GM23338 (cell line): Measurements from ENCODE around the gene COX6B2. TPM values are rescaled to one million over a fixed set of nuclear protein-coding genes. Genes with fewer than 3 reads are reported as not detected.

Experiments
- ATAC-seq: fragments of 200-7000 bp; cut with Tn5 transposase; 3 replicates; pipeline ENCODE4 v1.9.1; 2020
- DNase-seq: peaks from one replicate; pipeline ENCODE4 v3.0.0-alpha.2; 2015; ENCODE audit warnings: low spot score
- H2AFZ ChIP-seq: fragments of 200-600 bp; sonication (generic); 2 replicates; pipeline ENCODE4 v1.8.0; 2016; ENCODE audit warnings: antibody characterized with exemption, mild to moderate bottlenecking, moderate library complexity
- H3F3A ChIP-seq: fragments of 200-600 bp; sonication (generic); replicated peaks from 2 replicates; pipeline ENCODE4 v1.8.0; 2017; ENCODE audit warnings: antibody characterized with exemption, mixed run types, low read depth
- H3K27ac ChIP-seq: fragments of 200-600 bp; sonication (generic); 2 replicates; pipeline ENCODE4 v1.6.1; 2016; ENCODE audit warnings: low read depth
- H3K27me3 ChIP-seq: fragments of 200-600 bp; sonication (generic); 2 replicates; pipeline ENCODE4 v1.8.0; 2016; ENCODE audit warnings: mild to moderate bottlenecking, mixed run types, moderate library complexity; ENCODE audit not compliant: insufficient read depth
- H3K36me3 ChIP-seq: fragments of 200-600 bp; sonication (generic); 2 replicates; pipeline ENCODE4 v1.8.0; 2016; ENCODE audit warnings: mild to moderate bottlenecking; ENCODE audit not compliant: insufficient read depth
- H3K4me1 ChIP-seq: fragments of 200-600 bp; sonication (generic); 2 replicates; pipeline ENCODE4 v1.8.0; 2016; ENCODE audit warnings: mild to moderate bottlenecking, moderate library complexity; ENCODE audit not compliant: insufficient read depth
- H3K4me2 ChIP-seq: fragments of 200-600 bp; sonication (generic); 2 replicates; pipeline ENCODE4 v1.7.1; 2017; ENCODE audit warnings: mixed run types
- H3K4me3 ChIP-seq: fragments of 200-600 bp; sonication (generic); 2 replicates; pipeline ENCODE4 v1.6.1; 2016; ENCODE audit warnings: mixed run types
- H3K79me2 ChIP-seq: fragments of 200-600 bp; sonication (generic); replicated peaks from 2 replicates; pipeline ENCODE4 v1.8.0; 2017; ENCODE audit warnings: mild to moderate bottlenecking; ENCODE audit not compliant: insufficient read depth
- H3K9me2 ChIP-seq: fragments of 200-600 bp; sonication (generic); 2 replicates; pipeline ENCODE4 v1.8.0; 2017; ENCODE audit not compliant: insufficient read depth
- H4K20me1 ChIP-seq: fragments of 200-600 bp; sonication (generic); replicated peaks from 2 replicates; pipeline ENCODE4 v1.8.0; 2017; ENCODE audit warnings: mild to moderate bottlenecking; ENCODE audit not compliant: insufficient read depth
- H3K27ac Mint-ChIP-seq: 2 replicates; pipeline ENCODE4 v1.8.0; 2020; ENCODE audit warnings: inconsistent platforms, mild to moderate bottlenecking, moderate library complexity, mixed read lengths
- H3K27me3 Mint-ChIP-seq: 3 replicates; pipeline ENCODE4 v1.8.0; 2022; ENCODE audit warnings: low read depth, mild to moderate bottlenecking, moderate library complexity, mixed read lengths, inconsistent platforms; ENCODE audit not compliant: insufficient read depth, poor library complexity
- H3K36me3 Mint-ChIP-seq: 3 replicates; pipeline ENCODE4 v1.8.0; 2021; ENCODE audit warnings: low read depth, mild to moderate bottlenecking, inconsistent platforms, moderate library complexity, mixed read lengths
- H3K4me1 Mint-ChIP-seq: 3 replicates; pipeline ENCODE4 v1.8.0; 2020; ENCODE audit warnings: mild to moderate bottlenecking, inconsistent platforms, mixed read lengths
- H3K4me3 Mint-ChIP-seq: 3 replicates; pipeline ENCODE4 v1.8.0; 2021; ENCODE audit warnings: moderate library complexity, mild to moderate bottlenecking, inconsistent platforms, mixed read lengths
- H3K9me3 Mint-ChIP-seq: 3 replicates; pipeline ENCODE4 v1.8.0; 2020; ENCODE audit warnings: moderate library complexity, mild to moderate bottlenecking, inconsistent platforms, mixed read lengths
- CREB1 ChIP-seq: fragments of 250-450 bp; sonication (Bioruptor Pico); IDR thresholded peaks from 2 replicates; pipeline ENCODE4 v1.5.0; 2020; ENCODE audit warnings: low read depth, mild to moderate bottlenecking, moderate library complexity
- EZH2 ChIP-seq: fragments of 200-600 bp; sonication (generic); IDR thresholded peaks from one replicate; pipeline ENCODE4 v1.8.0; 2017; ENCODE audit warnings: antibody characterized with exemption, mild to moderate bottlenecking, low read depth; ENCODE audit not compliant: unreplicated experiment
- POLR2AphosphoS5 ChIP-seq: IDR thresholded peaks from 2 replicates; pipeline ENCODE4 v1.6.1; 2016; ENCODE audit warnings: antibody characterized with exemption, low read depth
- STAT1 ChIP-seq: IDR thresholded peaks from one replicate; pipeline ENCODE4 v1.6.1; 2016; ENCODE audit warnings: antibody characterized with exemption; ENCODE audit not compliant: unreplicated experiment
- ZNF114 ChIP-seq: fragments of 250-450 bp; sonication (Bioruptor Pico); IDR thresholded peaks from 2 replicates; pipeline ENCODE4 v1.5.0; 2020; ENCODE audit warnings: mild to moderate bottlenecking, moderate library complexity
- ZNF462 ChIP-seq: fragments of 250-450 bp; sonication (Bioruptor Pico); IDR thresholded peaks from 2 replicates; pipeline ENCODE4 v1.5.0; 2020; ENCODE audit warnings: mild to moderate bottlenecking, moderate library complexity
- polyA plus RNA-seq: library from polyadenylated mRNA; unstranded; fragments of >200 nt; fragmentation: Nextera tagmentation; extraction: Ambion mirVana; gene quantifications from 2 replicates; pipeline ENCODE4 v1.2.1, GENCODE V29; 2016
- total RNA-seq: library from RNA; depleted of rRNA; stranded (reverse); fragments of >200 nt; shearing (Covaris generic); gene quantifications from 2 replicates; pipeline ENCODE4 v1.2.3, GENCODE V29; 2014
- TF ChIP-seq, protein P1 (sequence below): IDR thresholded peaks from 2 replicates; pipeline ENCODE4 v1.6.1; 2016; ENCODE audit warnings: antibody characterized with exemption
- TF ChIP-seq, protein P2 (sequence below), 2 experiments: fragments of 200-600 bp in 1 of 2; sonication (generic) in 1 of 2; conservative IDR thresholded peaks; 2 replicates each; pipeline versions ENCODE4 v1.5.1 to v1.6.1; 2016 to 2017; ENCODE audit warnings: antibody characterized with exemption in 2 of 2, low read depth in 2 of 2, mild to moderate bottlenecking in 2 of 2, moderate library complexity in 1 of 2

Gene COX6B2
- total and polyA plus RNA-seq, 2 experiments from 2014 or later = 2.7 to 5.3 TPM

DNA sequence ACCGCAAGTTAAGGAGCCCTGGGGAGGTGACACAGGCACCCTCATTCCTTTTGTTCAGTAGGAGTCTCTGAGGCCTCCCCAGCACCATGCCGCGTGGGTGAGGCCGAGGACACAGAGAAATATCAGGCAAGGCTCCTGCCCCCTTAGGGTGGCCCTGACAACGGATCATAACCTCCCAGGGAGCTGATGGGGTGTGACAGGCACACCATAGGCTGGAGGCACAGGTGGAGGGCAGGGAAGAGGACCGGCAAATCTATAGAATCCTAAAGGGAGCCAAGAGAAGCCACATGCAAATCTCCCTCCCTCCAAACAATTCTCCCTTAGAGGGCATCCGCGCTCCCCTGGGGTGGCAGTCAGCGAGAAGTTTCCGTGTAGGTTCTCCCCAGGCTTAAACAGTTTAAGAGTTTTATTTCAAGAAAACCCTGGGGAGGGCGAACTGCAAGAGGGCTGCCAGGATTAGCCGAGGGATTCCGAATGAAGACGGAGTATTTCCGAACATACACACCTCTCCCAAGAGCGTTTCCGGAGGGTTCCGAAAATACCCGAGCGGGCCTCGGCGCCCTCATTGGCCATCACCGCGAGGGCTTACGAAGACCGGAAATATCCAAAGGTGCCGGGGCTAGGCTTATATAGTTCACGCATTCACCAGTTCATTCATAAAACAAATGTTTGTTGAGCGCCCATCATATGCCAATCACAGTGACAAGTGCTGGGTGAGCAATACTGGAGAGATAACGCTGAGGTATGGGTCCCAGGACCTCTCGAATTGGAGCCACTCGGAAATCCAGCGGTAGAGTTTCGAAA, 30.6 kb upstream of the COX6B2 start (continued):
- TF ChIP-seq, protein P1, sequence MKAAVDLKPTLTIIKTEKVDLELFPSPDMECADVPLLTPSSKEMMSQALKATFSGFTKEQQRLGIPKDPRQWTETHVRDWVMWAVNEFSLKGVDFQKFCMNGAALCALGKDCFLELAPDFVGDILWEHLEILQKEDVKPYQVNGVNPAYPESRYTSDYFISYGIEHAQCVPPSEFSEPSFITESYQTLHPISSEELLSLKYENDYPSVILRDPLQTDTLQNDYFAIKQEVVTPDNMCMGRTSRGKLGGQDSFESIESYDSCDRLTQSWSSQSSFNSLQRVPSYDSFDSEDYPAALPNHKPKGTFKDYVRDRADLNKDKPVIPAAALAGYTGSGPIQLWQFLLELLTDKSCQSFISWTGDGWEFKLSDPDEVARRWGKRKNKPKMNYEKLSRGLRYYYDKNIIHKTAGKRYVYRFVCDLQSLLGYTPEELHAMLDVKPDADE = no peak; the same call in 1 of the 2 replicates

DNA sequence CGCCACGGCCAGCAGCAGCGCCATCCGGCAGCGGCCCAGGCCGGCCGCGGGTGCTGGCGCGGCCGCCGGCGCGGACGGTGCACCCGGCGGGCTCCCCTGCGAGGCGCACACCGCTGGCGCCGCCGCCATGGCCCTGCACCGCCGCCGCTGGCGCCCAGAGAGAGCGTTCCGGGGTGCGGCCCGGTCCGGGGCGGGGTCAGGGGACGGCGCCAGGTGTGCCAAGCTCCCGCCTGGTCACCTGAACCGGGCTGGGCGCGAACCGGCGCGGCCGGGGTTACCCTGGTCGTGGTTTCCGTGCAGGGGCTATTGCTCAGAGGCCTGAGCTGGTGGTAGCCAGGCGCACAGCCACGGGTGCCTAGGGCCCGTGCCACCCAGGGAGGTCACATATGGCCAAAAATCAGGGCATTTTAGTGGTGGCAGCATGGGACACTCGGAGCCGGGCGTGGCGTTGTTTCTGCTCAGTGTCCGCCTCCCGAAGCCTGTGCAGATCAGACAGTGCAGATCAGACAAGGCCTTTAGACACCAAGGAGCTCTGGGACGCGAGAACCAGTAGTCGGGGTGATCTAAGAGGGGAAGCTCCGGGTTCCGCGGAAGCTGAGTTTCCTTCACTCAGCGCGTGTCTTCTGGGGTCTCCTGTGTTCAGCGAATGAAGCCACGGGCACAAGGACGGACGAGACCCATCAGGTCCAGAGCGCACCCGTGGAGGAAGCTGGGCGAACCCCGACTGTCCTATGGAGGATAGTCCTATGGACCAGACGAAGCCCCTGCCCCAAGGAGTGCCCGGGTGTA, 29.8 kb upstream of the COX6B2 start, which contains the start of gene TMEM238:
TMEM238 (minus strand) TSS at position 162 of the 789 bp plus-strand sequence; CDS start at position 129, 33 bp downstream.
- H3K4me3 Mint-ChIP-seq = peak within 1 kb of the TSS; percentile 99
- Histone ChIP-seq H3K27ac (peak within 1 kb of the TSS; percentile 1; the same call in 1 of the 2 replicates), H3K4me3 (peak within 1 kb of the TSS; percentile 99), H3K27me3 (peaks cover 13% of the 10 kb centered on the region), H3K4me2 (peak within 1 kb of the TSS; percentile 87), H3F3A (peaks cover 43% of the 10 kb centered on the region), H3K9me2 (no peaks in the 10 kb centered on the region), H3K36me3 (peaks cover 10% of the 10 kb centered on the region; the same call in 1 of the 2 replicates), H3K4me1 (peaks cover 42% of the 10 kb centered on the region), H2AFZ (no peak within 1 kb of the TSS), H4K20me1 (peaks cover 39% of the 10 kb centered on the region), H3K79me2 (peaks cover 33% of the 10 kb centered on the region)
- peak within 1 kb of the TSS; percentile 98 for H3K27ac Mint-ChIP-seq
- ATAC-seq = peak; percentile 8
- peaks cover 5% of the 10 kb centered on the region; the same call in 2 of the 3 replicates for H3K9me3 Mint-ChIP-seq
- H3K4me1 Mint-ChIP-seq = peaks cover 40% of the 10 kb centered on the region
- H3K27me3 Mint-ChIP-seq = peaks cover 48% of the 10 kb centered on the region
- DNase-seq = peak; percentile 40
- TF ChIP-seq ZNF114 (CRISPR knock-in tag) (no peak), POLR2AphosphoS5 (peak; percentile 14; the same call in 1 of the 2 replicates), CREB1 (CRISPR knock-in tag) (no peak), STAT1 (no peak), EZH2 (no peak), ZNF462 (CRISPR knock-in tag) (no peak)
- TF ChIP-seq, protein P2, sequence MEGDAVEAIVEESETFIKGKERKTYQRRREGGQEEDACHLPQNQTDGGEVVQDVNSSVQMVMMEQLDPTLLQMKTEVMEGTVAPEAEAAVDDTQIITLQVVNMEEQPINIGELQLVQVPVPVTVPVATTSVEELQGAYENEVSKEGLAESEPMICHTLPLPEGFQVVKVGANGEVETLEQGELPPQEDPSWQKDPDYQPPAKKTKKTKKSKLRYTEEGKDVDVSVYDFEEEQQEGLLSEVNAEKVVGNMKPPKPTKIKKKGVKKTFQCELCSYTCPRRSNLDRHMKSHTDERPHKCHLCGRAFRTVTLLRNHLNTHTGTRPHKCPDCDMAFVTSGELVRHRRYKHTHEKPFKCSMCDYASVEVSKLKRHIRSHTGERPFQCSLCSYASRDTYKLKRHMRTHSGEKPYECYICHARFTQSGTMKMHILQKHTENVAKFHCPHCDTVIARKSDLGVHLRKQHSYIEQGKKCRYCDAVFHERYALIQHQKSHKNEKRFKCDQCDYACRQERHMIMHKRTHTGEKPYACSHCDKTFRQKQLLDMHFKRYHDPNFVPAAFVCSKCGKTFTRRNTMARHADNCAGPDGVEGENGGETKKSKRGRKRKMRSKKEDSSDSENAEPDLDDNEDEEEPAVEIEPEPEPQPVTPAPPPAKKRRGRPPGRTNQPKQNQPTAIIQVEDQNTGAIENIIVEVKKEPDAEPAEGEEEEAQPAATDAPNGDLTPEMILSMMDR (conservative IDR thresholded peaks at IDR 0.05; ENCODE audit: low read depth in 2 of 2) = no peak
- H3K36me3 Mint-ChIP-seq = peaks cover 41% of the 10 kb centered on the region
